ENCODE results near the gene CHDH. TPM values are rescaled to one million over a fixed set of nuclear protein-coding genes. Genes with fewer than 3 reads are reported as not detected.

The CHDH gene
- total and polyA plus RNA-seq, 4 donors, result 0.56 to 3.7 (median 0.86) TPM

GRCh38 chr3:53844262-53845102, 1.7 kb downstream of the CHDH start:
- H3K27ac ChIP-seq (ENCODE audit: low read depth in 1 of 2, low read length in 2 of 2), result no peak overlapping the region
- H3K9me3 ChIP-seq (ENCODE audit: control insufficient read depth, low read length), result no peaks in the 10 kb centered on the region
- peaks cover 0 to 1% of the 10 kb centered on the region in 2 donors for H3K4me1 ChIP-seq (ENCODE audit: control insufficient read depth in 1 of 2, insufficient read depth in 2 of 2, low read length in 2 of 2)
- no peaks in the 10 kb centered on the region for H3K27me3 ChIP-seq (ENCODE audit: control insufficient read depth in 1 of 2, insufficient read depth in 2 of 2, low read length in 1 of 2)
- no peaks in the 10 kb centered on the region for H3K36me3 ChIP-seq (ENCODE audit: control insufficient read depth in 1 of 2, insufficient read depth in 2 of 2, low read length in 1 of 2)
- intact Hi-C loops (cut with DNase I), result loop anchor here in 1 of 2 donors (5.0 kb wide), 2 partner anchors 72 to 112 kb away; no protein-coding TSS in a partner anchor
- DNase-seq (no peak), ATAC-seq (ENCODE audit: low FRiP score) (no peak)
- no peak overlapping the region for H3K4me3 ChIP-seq (ENCODE audit: low read length in 2 of 2)
- WGBS, 2 donors, result 80 to 87% methylated on average over 9 of the region's 9 CpGs

DNA sequence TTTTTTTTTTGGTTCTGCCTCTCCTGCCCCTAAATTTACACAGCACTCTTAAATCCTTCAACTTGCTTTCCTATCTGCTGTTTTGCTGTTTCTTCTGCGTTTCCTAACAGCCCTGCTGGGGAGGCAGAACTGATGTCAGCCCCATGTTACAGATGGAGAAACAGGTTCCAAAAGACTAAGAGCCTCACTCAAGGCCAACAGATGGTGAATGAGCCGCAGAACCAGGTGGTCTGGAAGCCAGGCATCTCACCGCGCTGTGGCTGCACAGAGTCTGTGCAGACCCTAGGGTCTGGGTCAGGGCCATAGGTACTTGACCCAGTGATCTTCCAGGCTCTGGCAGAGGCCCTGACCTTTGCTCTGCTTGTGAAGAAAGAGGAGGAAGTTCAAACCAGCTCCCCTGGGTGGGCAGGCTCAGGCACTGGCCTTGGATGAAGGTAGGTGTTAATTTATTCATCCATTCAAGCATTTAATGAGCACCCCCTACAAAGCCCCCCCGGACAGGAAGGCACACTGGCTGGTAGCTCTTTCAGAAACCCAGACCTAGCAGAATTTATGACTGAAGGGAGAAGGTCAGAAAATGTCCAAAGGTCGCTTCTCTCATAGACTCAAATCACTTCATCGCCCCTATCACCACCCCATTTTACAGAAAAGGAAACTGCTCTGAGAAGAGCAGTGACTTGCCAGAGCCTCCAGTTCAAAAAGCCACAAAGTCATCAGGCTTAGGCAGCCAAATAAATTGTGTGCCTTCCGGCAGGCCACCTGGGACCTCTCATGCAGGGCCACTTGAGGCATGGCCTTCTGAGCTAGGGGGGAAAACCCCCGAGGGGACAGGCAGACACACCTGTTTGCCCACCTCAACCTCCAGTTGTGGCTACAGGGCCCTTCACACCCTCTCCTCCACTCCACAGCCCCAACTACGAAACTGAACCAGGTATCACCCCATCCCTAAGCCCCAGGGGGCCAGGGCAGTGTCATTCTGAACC, 2.7 kb downstream of the CHDH start:
- Histone ChIP-seq H3K4me1 (ENCODE audit: control insufficient read depth in 1 of 2, insufficient read depth in 2 of 2, low read length in 2 of 2) (peaks cover 0 to 1% of the 10 kb centered on the region in 2 donors), H3K36me3 (ENCODE audit: control insufficient read depth in 1 of 2, insufficient read depth in 2 of 2, low read length in 1 of 2) (no peaks in the 10 kb centered on the region), H3K27ac (ENCODE audit: low read depth in 1 of 2, low read length in 2 of 2) (no peak overlapping the region), H3K4me3 (ENCODE audit: low read length in 2 of 2) (no peak overlapping the region), H3K9me3 (ENCODE audit: control insufficient read depth, low read length) (no peaks in the 10 kb centered on the region), H3K27me3 (ENCODE audit: control insufficient read depth in 1 of 2, insufficient read depth in 2 of 2, low read length in 1 of 2) (no peaks in the 10 kb centered on the region)
- no peak for ATAC-seq (ENCODE audit: low FRiP score)
- DNase-seq, result no peak
- WGBS, 2 donors, result 89 to 92% methylated on average over 10 of the region's 10 CpGs
- intact Hi-C loops (cut with DNase I), result no loop called here

DNA sequence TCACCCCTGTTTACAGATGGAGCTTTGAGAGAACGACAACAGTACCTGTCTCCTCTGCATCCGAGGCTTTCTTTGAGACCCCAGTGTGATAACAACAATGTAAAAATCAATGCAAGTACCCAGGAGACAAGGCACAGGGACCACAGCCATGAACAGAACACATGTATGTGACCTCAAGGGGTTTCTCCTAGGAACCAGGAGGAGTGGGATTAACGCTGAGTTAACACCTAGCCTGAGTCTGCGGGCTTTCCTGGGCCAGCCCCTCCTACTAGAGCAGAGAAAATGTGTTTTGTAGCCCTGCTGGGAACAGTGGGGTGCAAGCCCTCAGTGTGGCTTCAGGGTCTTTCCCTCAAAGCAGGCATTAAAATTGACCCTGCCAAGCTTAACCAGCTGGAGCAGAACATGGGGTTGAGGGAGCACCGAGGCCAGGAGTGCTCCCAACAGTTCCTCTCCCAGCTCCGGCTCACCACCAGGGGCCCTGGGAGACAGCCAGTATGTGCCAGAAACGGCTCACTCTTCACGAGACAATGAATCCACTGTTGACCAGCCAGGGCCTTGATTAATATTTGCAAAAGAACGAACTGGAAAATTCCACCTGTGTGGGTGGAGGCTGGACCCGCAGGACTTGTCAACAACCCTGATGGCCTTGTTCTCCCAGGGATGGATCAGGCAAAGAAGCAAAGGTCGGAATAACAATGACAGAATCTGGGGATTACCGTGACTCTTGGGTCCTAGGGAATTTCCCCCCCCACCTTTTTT, 3.6 kb downstream of the CHDH start:
- Histone ChIP-seq H3K4me1 (ENCODE audit: control insufficient read depth in 1 of 2, insufficient read depth in 2 of 2, low read length in 2 of 2) (peaks cover 0 to 1% of the 10 kb centered on the region in 2 donors), H3K27me3 (ENCODE audit: control insufficient read depth in 1 of 2, insufficient read depth in 2 of 2, low read length in 1 of 2) (no peaks in the 10 kb centered on the region), H3K36me3 (ENCODE audit: control insufficient read depth in 1 of 2, insufficient read depth in 2 of 2, low read length in 1 of 2) (no peaks in the 10 kb centered on the region), H3K9me3 (ENCODE audit: control insufficient read depth, low read length) (no peaks in the 10 kb centered on the region), H3K27ac (ENCODE audit: low read depth in 1 of 2, low read length in 2 of 2) (no peak overlapping the region), H3K4me3 (ENCODE audit: low read length in 2 of 2) (no peak overlapping the region)
- ATAC-seq (ENCODE audit: low FRiP score) (no peak), DNase-seq (no peak)
- intact Hi-C loops (cut with DNase I), result no loop called here
- WGBS, 2 donors, result 49 to 56% methylated on average over 12 of the region's 12 CpGs

DNA sequence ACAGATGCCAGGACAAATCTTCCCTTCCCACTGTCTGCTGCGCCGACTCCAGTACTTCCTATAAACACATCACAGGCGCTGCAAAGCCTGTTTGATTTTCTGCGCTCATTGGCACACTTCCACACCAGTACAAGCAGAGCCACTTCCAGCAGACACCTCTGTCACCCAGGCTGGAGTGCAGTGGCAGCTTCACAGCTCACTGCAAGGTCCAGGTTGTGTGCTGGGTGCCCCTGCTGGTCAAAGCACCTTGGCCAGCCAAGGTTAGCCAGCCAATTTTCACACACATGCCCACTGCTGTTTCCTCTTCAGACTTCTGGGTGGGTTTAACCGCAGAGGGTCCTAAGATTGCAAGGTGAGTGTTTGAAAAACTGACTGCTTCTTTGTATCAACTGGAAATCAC, 4.9 kb downstream of the CHDH start:
- intact Hi-C loops (cut with DNase I), result no loop called here
- no peak for ATAC-seq (ENCODE audit: low FRiP score)
- no peak for DNase-seq
- no peak overlapping the region for H3K4me3 ChIP-seq (ENCODE audit: low read length in 2 of 2)
- no peaks in the 10 kb centered on the region for H3K4me1 ChIP-seq (ENCODE audit: control insufficient read depth in 1 of 2, insufficient read depth in 2 of 2, low read length in 2 of 2)
- WGBS, 2 donors, result 89 to 90% methylated on average over 5 of the region's 5 CpGs
- no peaks in the 10 kb centered on the region for H3K27me3 ChIP-seq (ENCODE audit: control insufficient read depth in 1 of 2, insufficient read depth in 2 of 2, low read length in 1 of 2)
- H3K27ac ChIP-seq (ENCODE audit: low read depth in 1 of 2, low read length in 2 of 2), result no peak overlapping the region
- H3K9me3 ChIP-seq (ENCODE audit: control insufficient read depth, low read length), result no peaks in the 10 kb centered on the region
- H3K36me3 ChIP-seq (ENCODE audit: control insufficient read depth in 1 of 2, insufficient read depth in 2 of 2, low read length in 1 of 2), result no peaks in the 10 kb centered on the region

GRCh38 chr3:53837331-53837730, 8.9 kb downstream of the CHDH start:
- DNase-seq (no peak), ATAC-seq (ENCODE audit: low FRiP score) (no peak)
- no peaks in the 10 kb centered on the region for H3K27me3 ChIP-seq (ENCODE audit: control insufficient read depth in 1 of 2, insufficient read depth in 2 of 2, low read length in 1 of 2)
- 88 to 90% methylated on average over 10 of the region's 10 CpGs for WGBS, 2 donors
- no peaks in the 10 kb centered on the region for H3K4me1 ChIP-seq (ENCODE audit: control insufficient read depth in 1 of 2, insufficient read depth in 2 of 2, low read length in 2 of 2)
- H3K4me3 ChIP-seq (ENCODE audit: low read length in 2 of 2), result no peak overlapping the region
- no peak overlapping the region for H3K27ac ChIP-seq (ENCODE audit: low read depth in 1 of 2, low read length in 2 of 2)
- intact Hi-C loops (cut with DNase I), result no loop called here
- no peaks in the 10 kb centered on the region for H3K9me3 ChIP-seq (ENCODE audit: control insufficient read depth, low read length)
- H3K36me3 ChIP-seq (ENCODE audit: control insufficient read depth in 1 of 2, insufficient read depth in 2 of 2, low read length in 1 of 2), result no peaks in the 10 kb centered on the region

- WGBS, 2 donors, result 94 to 97% methylated on average over 9 of the region's 9 CpGs
- H3K27me3 ChIP-seq (ENCODE audit: control insufficient read depth in 1 of 2, insufficient read depth in 2 of 2, low read length in 1 of 2), result no peaks in the 10 kb centered on the region
- ATAC-seq (ENCODE audit: low FRiP score), result no peak
- H3K27ac ChIP-seq (ENCODE audit: low read depth in 1 of 2, low read length in 2 of 2), result no peak overlapping the region
- H3K4me1 ChIP-seq (ENCODE audit: control insufficient read depth in 1 of 2, insufficient read depth in 2 of 2, low read length in 2 of 2), result no peaks in the 10 kb centered on the region
- no peaks in the 10 kb centered on the region for H3K36me3 ChIP-seq (ENCODE audit: control insufficient read depth in 1 of 2, insufficient read depth in 2 of 2, low read length in 1 of 2)
- intact Hi-C loops (cut with DNase I), result no loop called here
- H3K4me3 ChIP-seq (ENCODE audit: low read length in 2 of 2), result no peak overlapping the region
- no peaks in the 10 kb centered on the region for H3K9me3 ChIP-seq (ENCODE audit: control insufficient read depth, low read length)
- DNase-seq, result no peak
Observed at GRCh38 chr3:53836084-53836872, 9.9 kb downstream of the CHDH start.

DNA sequence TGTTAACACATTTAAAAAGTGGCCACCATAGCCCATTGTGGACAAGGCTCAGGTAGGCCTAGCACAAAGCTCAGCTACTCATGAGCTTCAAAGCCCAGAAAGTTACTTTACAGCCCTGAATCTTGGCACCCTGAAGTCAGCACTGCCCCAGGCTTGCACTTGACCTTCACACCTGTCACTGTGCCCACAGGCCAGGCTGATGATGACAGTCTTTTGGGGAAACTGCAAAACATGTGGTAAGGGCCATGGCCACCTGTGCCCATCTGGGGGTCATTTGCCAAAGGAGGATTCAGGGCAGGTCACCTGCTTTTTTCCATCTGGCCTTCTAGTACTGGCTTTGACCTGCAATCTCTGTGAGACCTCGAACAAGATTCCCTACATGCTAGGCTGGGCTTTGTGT, 11.0 kb downstream of the CHDH start:
- H3K4me3 ChIP-seq (ENCODE audit: low read length in 2 of 2), result no peak overlapping the region
- no peaks in the 10 kb centered on the region for H3K4me1 ChIP-seq (ENCODE audit: control insufficient read depth in 1 of 2, insufficient read depth in 2 of 2, low read length in 2 of 2)
- DNase-seq (no peak), ATAC-seq (ENCODE audit: low FRiP score) (no peak)
- H3K27ac ChIP-seq (ENCODE audit: low read depth in 1 of 2, low read length in 2 of 2), result no peak overlapping the region
- 75 to 90% methylated on average over 1 of the region's 1 CpG for WGBS, 2 donors
- no peaks in the 10 kb centered on the region for H3K9me3 ChIP-seq (ENCODE audit: control insufficient read depth, low read length)
- no peaks in the 10 kb centered on the region for H3K27me3 ChIP-seq (ENCODE audit: control insufficient read depth in 1 of 2, insufficient read depth in 2 of 2, low read length in 1 of 2)
- H3K36me3 ChIP-seq (ENCODE audit: control insufficient read depth in 1 of 2, insufficient read depth in 2 of 2, low read length in 1 of 2), result no peaks in the 10 kb centered on the region
- intact Hi-C loops (cut with DNase I), result no loop called here

Data from aorta (tissue), 5 donors.